ENCODE measurements around the gene MADD. TPM values are rescaled to one million over a fixed set of nuclear protein-coding genes. Genes with fewer than 3 reads are reported as not detected.

MADD gene
- polyA plus RNA-seq, 6 donors from 2014 or later, result 12.1 to 24.8 (median 16.4) TPM

- Mint-ChIP-seq H3K36me3 (peaks cover 0 to 11% of the 10 kb centered on the region in 2 donors), H3K27ac (peak overlapping the region in 3 of 6 donors; percentile 58 to 91 (median 69)), H3K27me3 (no peaks in the 10 kb centered on the region), H3K9me3 (no peaks in the 10 kb centered on the region), H3K4me3 (peak overlapping the region in 6 of 8 donors; percentile 42 to 96 (median 68)), H3K4me1 (peaks cover 46 to 55% (median 50%) of the 10 kb centered on the region in 3 donors)
- DNase-seq (no peak), ATAC-seq (ENCODE audit: low read depth in 2 of 2) (no peak)
Observed at GRCh38 chr11:47375546-47376085, 105.7 kb downstream of the MADD start.

GRCh38 chr11:47376107-47376524 is 106.2 kb downstream of the MADD start:
- no peaks in the 10 kb centered on the region for H3K9me3 Mint-ChIP-seq
- peak overlapping the region in 1 of 8 donors; percentile 96 for H3K4me3 Mint-ChIP-seq
- ATAC-seq (ENCODE audit: low read depth in 2 of 2) (no peak), DNase-seq (no peak)
- H3K27ac Mint-ChIP-seq, result peak overlapping the region in 5 of 6 donors; percentile 58 to 100 (median 73)
- H3K27me3 Mint-ChIP-seq, result no peaks in the 10 kb centered on the region
- peaks cover 0 to 11% of the 10 kb centered on the region in 2 donors for H3K36me3 Mint-ChIP-seq
- peaks cover 43 to 54% (median 52%) of the 10 kb centered on the region in 3 donors for H3K4me1 Mint-ChIP-seq

DNA sequence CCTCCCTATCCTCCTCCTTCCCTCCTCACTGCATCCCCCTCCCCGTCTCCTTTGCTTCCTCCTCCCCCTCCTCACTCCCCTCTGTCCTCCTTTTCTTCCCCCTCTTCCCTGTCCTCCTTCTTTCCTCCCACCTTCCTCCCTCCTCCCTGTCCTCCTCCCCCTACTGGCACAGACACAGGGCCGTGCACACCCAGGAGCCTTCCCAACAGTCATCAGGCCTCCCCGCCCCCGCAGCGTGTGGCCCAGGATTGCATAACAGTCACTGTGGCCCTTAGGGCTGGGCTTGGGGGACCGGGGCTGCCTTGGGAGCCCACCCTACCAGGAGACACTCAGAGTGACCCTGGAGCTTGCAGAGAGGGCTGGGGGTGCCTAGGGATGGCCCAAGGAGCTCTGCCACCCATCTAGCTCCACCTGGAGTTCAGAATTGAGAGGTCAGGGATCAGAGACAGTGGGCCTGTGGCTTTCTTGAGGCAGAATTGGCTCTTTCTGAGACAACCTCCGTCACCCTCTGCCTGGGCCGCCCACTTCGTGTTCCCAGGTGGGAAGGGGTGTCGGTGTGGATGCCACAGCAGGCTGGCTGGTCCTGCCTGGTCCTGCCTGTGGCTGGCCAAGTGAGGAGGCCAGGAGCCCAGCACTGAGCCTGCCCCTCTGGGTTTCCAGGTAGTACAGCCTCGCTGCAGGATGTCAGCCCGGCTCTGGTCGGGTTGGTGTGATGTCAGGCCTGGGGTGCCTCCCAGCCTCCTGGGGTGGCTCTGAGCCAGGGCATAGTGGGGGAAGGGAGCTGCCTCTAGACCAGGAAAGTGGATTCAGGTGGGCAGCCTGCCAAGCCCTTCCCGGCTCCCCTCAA is 106.8 kb downstream of the MADD start:
- H3K27ac Mint-ChIP-seq, result peak overlapping the region in 3 of 6 donors; percentile 59 to 100 (median 84)
- ATAC-seq (ENCODE audit: low read depth in 2 of 2), result peak; percentile 12 to 15
- H3K4me1 Mint-ChIP-seq, result peaks cover 41 to 51% (median 51%) of the 10 kb centered on the region in 3 donors
- peak overlapping the region in 1 of 8 donors; percentile 96 for H3K4me3 Mint-ChIP-seq
- no peak for DNase-seq
- peaks cover 0 to 10% of the 10 kb centered on the region in 2 donors for H3K36me3 Mint-ChIP-seq
- no peaks in the 10 kb centered on the region for H3K9me3 Mint-ChIP-seq
- no peaks in the 10 kb centered on the region for H3K27me3 Mint-ChIP-seq

DNA sequence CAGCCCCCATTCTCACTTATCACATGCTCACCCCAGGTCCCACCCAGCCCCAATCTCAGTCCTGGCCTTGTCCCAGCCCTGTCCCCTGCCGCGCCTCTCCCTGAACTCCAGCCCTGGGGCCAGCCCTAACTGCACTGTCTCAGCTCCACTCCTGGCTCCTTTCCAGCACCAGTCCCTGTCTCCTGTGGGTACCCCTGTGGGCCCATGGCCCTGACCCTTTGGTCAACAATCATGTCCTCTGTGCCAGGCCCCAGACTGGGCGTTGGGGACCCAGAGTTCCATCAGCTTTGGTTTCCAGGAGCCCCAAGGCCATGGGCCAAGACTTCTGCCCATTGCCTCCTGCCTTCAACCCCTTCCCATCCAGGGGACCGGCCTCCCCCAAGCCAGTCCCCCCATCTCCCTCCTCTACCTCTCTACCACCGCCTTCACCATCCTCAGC is 107.7 kb downstream of the MADD start:
- H3K27me3 Mint-ChIP-seq, result no peaks in the 10 kb centered on the region
- H3K27ac Mint-ChIP-seq, result peak overlapping the region in 2 of 6 donors; percentile 96 to 100
- peak overlapping the region in 1 of 8 donors; percentile 96 for H3K4me3 Mint-ChIP-seq
- H3K9me3 Mint-ChIP-seq, result no peaks in the 10 kb centered on the region
- DNase-seq, result no peak
- H3K4me1 Mint-ChIP-seq, result peaks cover 34 to 47% (median 44%) of the 10 kb centered on the region in 3 donors
- no peak for ATAC-seq (ENCODE audit: low read depth in 2 of 2)
- peaks cover 0 to 2% of the 10 kb centered on the region in 2 donors for H3K36me3 Mint-ChIP-seq

DNA sequence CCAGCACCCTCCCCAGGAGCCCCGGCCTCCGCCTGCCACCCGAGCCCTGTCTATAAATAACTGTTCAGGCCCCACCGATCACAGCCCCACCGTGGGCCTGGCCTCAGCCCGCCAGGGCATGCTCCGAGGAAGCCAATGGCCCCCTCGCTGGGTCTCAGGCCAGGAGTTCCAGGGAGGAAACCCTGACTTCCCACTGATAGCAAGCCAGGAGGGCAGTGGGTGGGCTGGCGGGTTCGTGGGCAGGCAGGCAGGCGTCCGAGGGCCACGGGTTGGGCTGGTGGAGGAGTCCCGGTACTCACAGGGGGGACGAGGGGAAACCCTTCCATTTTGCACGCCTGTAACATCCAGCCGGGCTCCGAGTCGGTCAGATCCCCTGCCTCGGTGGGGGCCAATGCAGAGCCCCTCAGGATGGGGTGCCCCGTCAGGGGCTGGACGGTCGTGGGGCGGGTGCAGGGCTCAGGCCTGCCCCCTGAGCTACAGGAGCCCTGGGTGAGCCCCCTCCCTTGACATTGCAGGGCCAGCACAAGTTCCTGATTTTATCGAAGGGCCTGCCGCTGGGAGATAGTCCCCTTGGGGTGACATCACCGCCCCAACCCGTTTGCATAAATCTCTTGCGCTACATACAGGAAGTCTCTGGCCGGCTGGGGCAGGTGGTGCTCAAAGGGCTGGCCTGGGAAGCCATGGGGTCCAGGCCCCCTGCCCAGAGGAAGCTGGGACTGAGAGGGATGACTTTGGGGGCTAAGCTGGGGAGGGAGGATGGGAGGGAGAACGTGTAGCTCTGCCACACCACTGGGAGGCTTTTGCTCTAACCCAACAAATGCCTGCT is 108.3 kb downstream of the MADD start, which contains the start of gene SPI1:
Gene SPI1, minus strand, starts transcription at position 538 of the 826 bp plus-strand sequence. Its CDS starts 194 bp downstream, at position 344.
- no peaks in the 10 kb centered on the region for H3K36me3 Mint-ChIP-seq
- ATAC-seq (ENCODE audit: low read depth in 2 of 2) (peak; percentile 91 to 93), DNase-seq (peak; percentile 83)
- H3K4me1 Mint-ChIP-seq, result peaks cover 33 to 45% (median 44%) of the 10 kb centered on the region in 3 donors
- H3K4me3 Mint-ChIP-seq, result peak within 1 kb of the TSS in 1 of 8 donors; percentile 96
- H3K9me3 Mint-ChIP-seq, result no peaks in the 10 kb centered on the region
- peak within 1 kb of the TSS in 2 of 6 donors; percentile 96 to 100 for H3K27ac Mint-ChIP-seq
- H3K27me3 Mint-ChIP-seq, result no peaks in the 10 kb centered on the region

GRCh38 chr11:47378836-47379170 is 108.9 kb downstream of the MADD start:
- no peak for ATAC-seq (ENCODE audit: low read depth in 2 of 2)
- peak overlapping the region in 1 of 8 donors; percentile 96 for H3K4me3 Mint-ChIP-seq
- no peaks in the 10 kb centered on the region for H3K9me3 Mint-ChIP-seq
- H3K27me3 Mint-ChIP-seq, result no peaks in the 10 kb centered on the region
- no peak for DNase-seq
- H3K27ac Mint-ChIP-seq, result peak overlapping the region in 1 of 6 donors; percentile 100
- H3K36me3 Mint-ChIP-seq, result no peaks in the 10 kb centered on the region
- peaks cover 36 to 45% (median 42%) of the 10 kb centered on the region in 3 donors for H3K4me1 Mint-ChIP-seq

DNA sequence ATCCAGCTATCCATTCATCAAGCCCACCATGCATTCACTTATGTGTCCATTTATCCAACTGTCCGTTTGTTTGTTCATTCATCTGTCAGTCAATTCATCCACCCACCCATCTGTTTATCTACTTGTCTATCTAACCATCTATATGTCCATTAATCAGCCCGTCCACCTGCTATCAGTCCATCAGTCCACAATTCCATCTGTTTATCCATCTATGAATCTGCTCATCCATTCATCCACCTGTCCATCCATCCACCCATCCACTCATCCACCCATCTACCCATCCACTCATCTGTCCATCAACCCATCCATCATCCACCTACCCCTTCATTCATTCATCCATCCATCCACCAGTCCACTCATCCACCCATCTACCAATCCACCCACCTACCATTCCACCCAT is 109.4 kb downstream of the MADD start:
- H3K9me3 Mint-ChIP-seq, result no peaks in the 10 kb centered on the region
- H3K36me3 Mint-ChIP-seq, result no peaks in the 10 kb centered on the region
- DNase-seq (no peak), ATAC-seq (ENCODE audit: low read depth in 2 of 2) (no peak)
- H3K4me3 Mint-ChIP-seq, result no peak overlapping the region
- H3K27ac Mint-ChIP-seq, result no peak overlapping the region
- no peaks in the 10 kb centered on the region for H3K27me3 Mint-ChIP-seq
- peaks cover 36 to 40% (median 37%) of the 10 kb centered on the region in 3 donors for H3K4me1 Mint-ChIP-seq

Other genes starting within 250 kb of the MADD start
- 100 to 1,000 TPM in 3 of 6 donors, 10 to 100 TPM in 3; 87.2 to 127 (median 100) TPM for gene ARFGAP2, start 93.3 kb upstream of the MADD start, polyA plus RNA-seq (ENCODE audit: low read depth in 6 of 6)
- under 1 TPM in 2 of 6 donors, not detected in 4; 0.41 to 0.49 TPM for gene PACSIN3, start 83.7 kb upstream of the MADD start, polyA plus RNA-seq (ENCODE audit: low read depth in 6 of 6)
- gene DDB2, start 55.2 kb upstream of the MADD start, polyA plus RNA-seq (ENCODE audit: low read depth in 6 of 6), result 10 to 100 TPM in 5 of 6 donors, 1 to 10 TPM in 1; 6.5 to 25.3 (median 22.9) TPM
- gene ACP2, start 21.3 kb upstream of the MADD start, polyA plus RNA-seq (ENCODE audit: low read depth in 6 of 6), result 1 to 10 TPM in 5 of 6 donors, not detected in 1; 1.6 to 8.1 (median 2.2) TPM
- gene NR1H3, start 12.1 kb upstream of the MADD start, polyA plus RNA-seq (ENCODE audit: low read depth in 6 of 6), result 10 to 100 TPM in 1 of 6 donors, 1 to 10 TPM in 5; 3.2 to 12.5 (median 5.2) TPM
- not detected for gene MYBPC3, start 82.6 kb downstream of the MADD start, polyA plus RNA-seq (ENCODE audit: low read depth in 6 of 6)
- 10 to 100 TPM; 42.8 to 74.6 (median 51.7) TPM for gene SPI1, start 108.4 kb downstream of the MADD start, polyA plus RNA-seq (ENCODE audit: low read depth in 6 of 6)
- 10 to 100 TPM in 5 of 6 donors, 1 to 10 TPM in 1; 7.5 to 21.9 (median 17.2) TPM for gene SLC39A13, start 138.5 kb downstream of the MADD start, polyA plus RNA-seq (ENCODE audit: low read depth in 6 of 6)
- 100 to 1,000 TPM in 2 of 6 donors, 10 to 100 TPM in 4; 78.6 to 109 (median 95.1) TPM for gene PSMC3, start 156.3 kb downstream of the MADD start, polyA plus RNA-seq (ENCODE audit: low read depth in 6 of 6)
- gene RAPSN, start 179.0 kb downstream of the MADD start, polyA plus RNA-seq (ENCODE audit: low read depth in 6 of 6), result not detected

Data from naive B cell (primary cell).